ENCODE results near the gene SLC12A8. TPM values are rescaled to one million over a fixed set of nuclear protein-coding genes. Genes with fewer than 3 reads are reported as not detected.
A peak's percentile ranks its signal among the peaks of the same experiment; 100 is the strongest.

The SLC12A8 gene
- total and polyA plus RNA-seq, 5 experiments from 2014 or later: 0.19 to 0.29 TPM; not detected in 3

DNA sequence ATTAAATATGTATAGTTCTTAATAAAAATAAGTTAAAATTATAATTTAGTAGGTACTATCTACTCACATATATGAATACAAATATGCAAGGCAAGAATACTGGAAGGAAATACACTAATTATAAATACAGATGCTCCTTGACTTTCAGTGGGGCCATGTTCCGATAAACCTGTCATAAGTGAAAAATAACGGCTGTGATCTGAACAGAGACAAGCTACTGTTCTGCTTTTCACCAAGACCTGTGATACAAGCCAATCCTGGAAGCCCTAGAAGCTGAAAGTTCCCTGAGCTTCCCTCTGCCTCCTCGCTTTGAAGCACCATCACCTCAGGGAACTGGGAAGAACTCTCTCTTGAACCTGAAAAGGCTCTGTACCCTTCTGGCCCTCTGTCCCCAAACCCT is 55.4 kb downstream of the SLC12A8 start:
- Mint-ChIP-seq H3K27me3 (no peaks in the 10 kb centered on the region), H3K9me3 (no peaks in the 10 kb centered on the region), H3K36me3 (no peaks in the 10 kb centered on the region), H3K4me1 (peaks cover 0 to 14% (median 3%) of the 10 kb centered on the region in 4 donors), H3K27ac (no peak overlapping the region), H3K4me3 (no peak overlapping the region)
- ATAC-seq: no peak
- DNase-seq: no peak
- POLR2A ChIA-PET: no interaction called here

DNA sequence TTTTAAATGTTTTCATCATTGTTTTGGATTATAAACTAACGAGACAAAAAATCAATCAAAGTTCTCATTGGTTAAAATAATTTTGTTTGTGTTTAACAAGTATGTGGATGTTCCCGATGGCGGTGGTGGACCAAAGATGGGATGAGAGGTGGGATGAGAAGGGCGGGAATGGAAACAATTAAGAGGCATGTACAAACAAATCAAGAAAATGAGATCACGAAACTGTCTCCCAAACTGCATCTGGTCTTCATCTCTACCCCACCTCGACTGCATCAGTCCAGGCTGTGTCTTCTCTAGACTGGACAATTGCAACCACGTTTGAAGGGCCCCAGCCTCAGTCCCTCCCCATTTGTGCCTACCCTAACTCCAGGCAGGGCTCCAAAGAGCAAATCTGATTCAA is 56.1 kb downstream of the SLC12A8 start:
- POLR2A ChIA-PET: no interaction called here
- no peak for DNase-seq
- no peak for ATAC-seq
- Mint-ChIP-seq H3K9me3 (no peaks in the 10 kb centered on the region), H3K36me3 (no peaks in the 10 kb centered on the region), H3K27ac (no peak overlapping the region), H3K4me1 (peaks cover 0 to 14% (median 3%) of the 10 kb centered on the region in 4 donors), H3K4me3 (no peak overlapping the region), H3K27me3 (no peaks in the 10 kb centered on the region)

- no peak for DNase-seq
Observed at GRCh38 chr3:125154800-125155269, 57.7 kb downstream of the SLC12A8 start.

DNA sequence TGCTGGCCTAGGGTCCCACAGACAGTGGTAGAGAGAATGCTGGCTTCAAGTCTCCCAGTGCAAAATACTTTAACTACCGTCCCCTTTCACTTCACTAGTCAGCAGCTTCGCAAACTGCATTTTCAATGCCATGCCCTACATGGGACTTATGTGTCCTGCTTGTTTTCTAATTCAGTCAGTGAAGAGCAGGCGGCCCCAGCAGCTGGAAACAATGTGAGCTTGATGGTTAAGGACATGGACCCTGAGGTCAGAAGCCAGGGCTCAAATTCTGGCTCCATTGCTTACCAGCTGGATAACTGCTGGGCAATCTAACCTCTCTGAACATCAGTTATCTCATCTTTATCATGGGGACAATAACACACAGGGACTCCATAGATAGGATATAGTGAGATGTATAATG is 58.4 kb downstream of the SLC12A8 start:
- POLR2A ChIA-PET: no interaction called here
- H3K27ac Mint-ChIP-seq: no peak overlapping the region
- no peak for ATAC-seq
- H3K4me1 Mint-ChIP-seq: peaks cover 5 to 19% (median 7%) of the 10 kb centered on the region in 4 donors
- DNase-seq: no peak
- no peaks in the 10 kb centered on the region for H3K36me3 Mint-ChIP-seq
- H3K27me3 Mint-ChIP-seq: no peaks in the 10 kb centered on the region
- no peaks in the 10 kb centered on the region for H3K9me3 Mint-ChIP-seq
- H3K4me3 Mint-ChIP-seq: no peak overlapping the region

More at GRCh38 chr3:125154800-125155269, 57.7 kb downstream of the SLC12A8 start:
- H3K27ac Mint-ChIP-seq: no peak overlapping the region
- H3K27me3 Mint-ChIP-seq: no peaks in the 10 kb centered on the region
- H3K36me3 Mint-ChIP-seq: no peaks in the 10 kb centered on the region
- POLR2A ChIA-PET: no interaction called here
- no peaks in the 10 kb centered on the region for H3K9me3 Mint-ChIP-seq
- H3K4me3 Mint-ChIP-seq: peak overlapping the region in 3 of 10 donors; percentile 18 to 50 (median 22)
- peaks cover 0 to 14% (median 3%) of the 10 kb centered on the region in 4 donors for H3K4me1 Mint-ChIP-seq
- ATAC-seq: no peak

DNA sequence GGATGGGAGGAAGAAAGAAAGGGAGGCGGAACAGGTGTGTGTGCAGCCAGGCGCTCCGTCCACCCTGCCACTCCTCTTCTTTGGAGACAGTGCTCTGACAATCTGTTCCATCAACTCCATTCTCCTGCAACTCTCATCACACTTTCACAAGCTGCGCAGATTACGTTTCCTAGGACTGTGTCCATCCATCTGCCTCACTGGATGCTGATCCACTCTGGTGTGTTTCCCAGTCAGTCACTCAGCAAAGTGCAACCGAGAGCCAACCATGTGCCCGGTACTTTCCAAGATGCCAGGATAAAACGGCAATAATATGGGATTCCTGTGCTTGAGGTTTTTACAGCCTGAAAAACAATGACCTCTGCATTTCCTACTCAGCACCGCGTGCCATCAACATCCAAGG is 59.6 kb downstream of the SLC12A8 start:
- no peaks in the 10 kb centered on the region for H3K9me3 Mint-ChIP-seq
- no peak overlapping the region for H3K27ac Mint-ChIP-seq
- H3K4me1 Mint-ChIP-seq: peaks cover 12 to 31% (median 16%) of the 10 kb centered on the region in 4 donors
- POLR2A ChIA-PET: no interaction called here
- DNase-seq (no peak), ATAC-seq (no peak)
- H3K27me3 Mint-ChIP-seq: no peaks in the 10 kb centered on the region
- no peaks in the 10 kb centered on the region for H3K36me3 Mint-ChIP-seq
- H3K4me3 Mint-ChIP-seq: no peak overlapping the region

DNA sequence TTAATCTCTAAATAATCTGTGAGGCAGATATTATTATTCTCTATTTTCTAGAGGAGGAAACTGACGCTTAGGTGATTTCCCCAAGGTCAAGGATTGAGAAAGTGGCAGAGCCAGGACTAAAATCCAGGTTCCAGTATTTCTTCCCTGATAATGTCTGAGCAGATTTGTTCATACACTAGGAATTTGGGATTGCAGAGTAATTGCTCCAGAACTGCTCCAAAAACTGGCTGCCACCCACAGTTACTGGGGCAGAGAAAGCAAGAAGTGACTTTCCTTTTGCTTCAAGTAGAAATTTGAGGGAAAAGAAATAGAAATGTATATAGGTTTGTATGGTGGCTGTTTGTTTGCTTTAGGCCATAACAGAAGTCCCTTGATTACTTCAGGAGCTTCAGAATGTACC is 60.6 kb downstream of the SLC12A8 start:
- Mint-ChIP-seq H3K36me3 (no peaks in the 10 kb centered on the region), H3K27ac (no peak overlapping the region), H3K4me3 (no peak overlapping the region), H3K27me3 (no peaks in the 10 kb centered on the region), H3K4me1 (peaks cover 15 to 41% (median 22%) of the 10 kb centered on the region in 4 donors), H3K9me3 (no peaks in the 10 kb centered on the region)
- no peak for ATAC-seq
- POLR2A ChIA-PET: no interaction called here
- DNase-seq: no peak

- H3K36me3 Mint-ChIP-seq: no peaks in the 10 kb centered on the region
- ATAC-seq: no peak
- no peak overlapping the region for H3K4me3 Mint-ChIP-seq
- DNase-seq: no peak
- no peaks in the 10 kb centered on the region for H3K9me3 Mint-ChIP-seq
- POLR2A ChIA-PET: no interaction called here
- H3K4me1 Mint-ChIP-seq: peaks cover 15 to 45% (median 24%) of the 10 kb centered on the region in 4 donors
- H3K27ac Mint-ChIP-seq: peak overlapping the region in 1 of 10 donors; percentile 59
- no peaks in the 10 kb centered on the region for H3K27me3 Mint-ChIP-seq
Observed at GRCh38 chr3:125151442-125151817, 61.1 kb downstream of the SLC12A8 start.

DNA sequence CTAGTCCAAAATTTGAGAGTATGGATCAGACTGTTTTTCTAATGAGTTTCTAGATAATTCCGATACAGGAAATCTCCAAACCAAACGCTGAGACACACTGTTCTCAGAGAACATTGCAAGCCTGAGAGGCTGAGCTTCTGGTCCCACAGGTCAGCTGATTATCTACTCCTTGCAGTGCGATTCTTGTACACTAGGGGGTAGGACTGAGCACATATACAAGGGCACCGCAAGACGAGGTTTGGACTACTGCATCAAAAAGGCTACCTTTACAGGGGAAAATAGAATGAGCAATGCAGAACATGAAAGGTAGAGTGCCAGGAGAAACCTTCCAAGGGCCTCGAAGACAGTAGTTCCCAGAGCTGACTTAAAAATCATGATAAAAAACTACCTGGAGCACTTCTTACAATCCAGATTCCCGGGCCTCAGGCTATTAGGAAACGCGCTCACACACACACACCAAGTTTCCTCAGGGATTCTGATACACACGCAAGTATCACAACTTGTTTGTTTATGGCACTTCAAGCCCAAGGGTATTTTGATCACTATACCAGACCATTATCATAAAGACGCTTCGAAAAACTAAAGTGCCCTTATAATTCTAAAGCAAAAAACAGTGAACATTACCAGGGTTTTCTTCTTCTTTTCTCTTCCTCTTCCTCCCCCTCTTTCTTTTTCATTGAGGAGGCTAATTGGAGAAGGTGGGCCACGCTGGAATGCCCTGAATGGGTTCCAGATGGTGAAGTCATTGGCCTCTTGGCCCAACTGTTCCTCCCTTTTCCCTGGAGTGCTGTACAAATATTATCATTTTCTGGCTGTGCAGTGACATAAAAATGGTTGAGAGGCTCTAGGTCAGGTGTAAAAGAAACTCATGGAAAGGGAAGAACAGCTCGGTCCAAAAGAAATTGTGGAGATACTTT is 61.8 kb downstream of the SLC12A8 start:
- POLR2A ChIA-PET: interaction anchor here (0.7 kb wide), 1 partner anchor 99 kb away, joined by 3 read pairs; no protein-coding TSS in a partner anchor
- H3K27ac Mint-ChIP-seq: peak overlapping the region in 2 of 10 donors; percentile 59 to 68
- DNase-seq: peak in 7 of 10 donors; percentile 18 to 44 (median 24)
- no peak overlapping the region for H3K4me3 Mint-ChIP-seq
- peaks cover 15 to 45% (median 24%) of the 10 kb centered on the region in 4 donors for H3K4me1 Mint-ChIP-seq
- peak in 1 of 2 donors; percentile 61 for ATAC-seq
- H3K9me3 Mint-ChIP-seq: no peaks in the 10 kb centered on the region
- H3K36me3 Mint-ChIP-seq: no peaks in the 10 kb centered on the region
- H3K27me3 Mint-ChIP-seq: no peaks in the 10 kb centered on the region

GRCh38 chr3:125149462-125149861 is 63.1 kb downstream of the SLC12A8 start:
- Mint-ChIP-seq H3K4me3 (no peak overlapping the region), H3K27me3 (no peaks in the 10 kb centered on the region), H3K27ac (peak overlapping the region in 2 of 10 donors; percentile 49 to 85), H3K9me3 (no peaks in the 10 kb centered on the region), H3K4me1 (peaks cover 10 to 41% (median 24%) of the 10 kb centered on the region in 4 donors), H3K36me3 (no peaks in the 10 kb centered on the region)
- ATAC-seq: no peak
- no peak for DNase-seq
- POLR2A ChIA-PET: no interaction called here

GRCh38 chr3:125148836-125149235 is 63.7 kb downstream of the SLC12A8 start:
- ATAC-seq (peak; percentile 57 to 79), DNase-seq (peak in 2 of 10 donors; percentile 21 to 29)
- Mint-ChIP-seq H3K36me3 (no peaks in the 10 kb centered on the region), H3K27me3 (no peaks in the 10 kb centered on the region), H3K27ac (peak overlapping the region in 7 of 10 donors; percentile 6 to 57 (median 43)), H3K4me1 (peaks cover 10 to 41% (median 24%) of the 10 kb centered on the region in 4 donors), H3K9me3 (no peaks in the 10 kb centered on the region), H3K4me3 (peak overlapping the region in 2 of 10 donors; percentile 23 to 67)
- POLR2A ChIA-PET: no interaction called here

DNA sequence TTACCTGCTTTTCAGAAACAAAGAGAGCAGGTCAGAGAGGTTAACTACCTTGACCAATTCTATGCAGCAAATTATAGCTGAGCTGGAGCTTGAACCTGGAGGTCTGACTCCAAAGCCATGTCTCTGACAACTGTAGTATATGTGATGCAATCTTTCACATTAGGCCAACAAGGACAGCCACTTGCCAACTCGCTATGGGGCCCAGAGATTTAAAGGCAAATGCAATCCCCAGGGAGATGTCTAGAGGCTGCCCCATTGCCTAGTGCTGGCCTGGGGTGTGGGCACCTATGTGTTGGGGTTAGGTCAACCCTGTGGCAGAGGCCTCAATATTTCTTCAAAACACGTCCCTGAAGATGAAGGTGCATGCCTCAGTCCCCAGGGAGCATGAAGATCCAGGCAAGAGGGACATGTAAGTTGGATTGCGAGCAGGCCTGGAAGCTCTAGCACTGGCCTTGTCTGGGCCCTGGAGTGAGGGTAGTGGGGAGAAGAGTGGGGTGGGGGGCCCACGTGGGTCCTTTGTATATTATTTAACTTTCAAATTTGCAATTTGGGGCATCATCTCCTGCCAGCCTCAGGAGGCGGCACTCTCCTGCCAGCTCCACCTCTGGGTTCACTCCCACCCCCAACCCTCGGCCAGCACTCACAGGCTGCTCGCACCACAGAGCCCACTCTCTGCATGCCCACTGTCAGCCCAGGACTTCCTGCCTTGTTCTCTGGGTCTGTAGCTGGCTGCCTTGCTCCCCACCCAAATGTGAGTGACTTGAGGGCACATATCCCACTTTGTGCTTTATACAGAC is 64.3 kb downstream of the SLC12A8 start:
- ATAC-seq: peak in 1 of 2 donors; percentile 32
- Mint-ChIP-seq H3K9me3 (no peaks in the 10 kb centered on the region), H3K4me1 (peaks cover 10 to 43% (median 26%) of the 10 kb centered on the region in 4 donors), H3K36me3 (no peaks in the 10 kb centered on the region), H3K27me3 (no peaks in the 10 kb centered on the region), H3K4me3 (peak overlapping the region in 2 of 10 donors; percentile 23 to 67), H3K27ac (peak overlapping the region in 8 of 10 donors; percentile 4 to 63 (median 42))
- no peak for DNase-seq
- POLR2A ChIA-PET: interaction anchor here (0.6 kb wide), 1 partner anchor 93 kb away, joined by 3 read pairs; no protein-coding TSS in a partner anchor

- Mint-ChIP-seq H3K27ac (peak overlapping the region in 3 of 10 donors; percentile 9 to 40 (median 13)), H3K27me3 (no peaks in the 10 kb centered on the region), H3K4me1 (peaks cover 17 to 51% (median 30%) of the 10 kb centered on the region in 4 donors), H3K36me3 (no peaks in the 10 kb centered on the region), H3K4me3 (peak overlapping the region in 1 of 10 donors; percentile 45), H3K9me3 (no peaks in the 10 kb centered on the region)
- ATAC-seq: no peak
- DNase-seq: no peak
- POLR2A ChIA-PET: no interaction called here
Observed at GRCh38 chr3:125147491-125147820, 65.1 kb downstream of the SLC12A8 start.

Measured in naive thymus-derived CD8-positive, alpha-beta T cell (primary cell).